Natural killer cell (primary cell): ENCODE results near the gene ELAVL1. TPM values are rescaled to one million over a fixed set of nuclear protein-coding genes. Genes with fewer than 3 reads are reported as not detected.

Experiments used
- ATAC-seq, 3 donors: fragments of 150-1000 bp in 2 of 3; fragments of 200-7000 bp in 1 of 3; cut with Tn5 transposase; 1 replicate in 1 of 3; 2 replicates in 2 of 3; pipeline ENCODE4 v1.10.0; 2021; ENCODE audit warnings: mild to moderate bottlenecking in 2 of 3, moderate library complexity in 2 of 3
- DNase-seq, 2 donors: peaks; one replicate each; pipeline versions ENCODE4 v3.0.0 to v3.0.0-alpha.2; 2013 to 2021; ENCODE audit warnings: mixed read lengths in 1 of 2
- H3K27ac ChIP-seq: one replicate; pipeline ENCODE4 v1.5.1; 2013; ENCODE audit warnings: mild to moderate bottlenecking, low read length
- H3K27me3 ChIP-seq: one replicate; pipeline ENCODE4 v1.6.1; 2013; ENCODE audit warnings: low read length; ENCODE audit not compliant: control insufficient read depth, insufficient read depth
- H3K36me3 ChIP-seq: one replicate; pipeline ENCODE4 v1.6.1; 2013; ENCODE audit warnings: low read length; ENCODE audit not compliant: control insufficient read depth, insufficient read depth
- H3K4me1 ChIP-seq: one replicate; pipeline ENCODE4 v1.6.1; 2013; ENCODE audit warnings: low read length; ENCODE audit not compliant: control insufficient read depth, insufficient read depth
- H3K4me3 ChIP-seq: one replicate; pipeline ENCODE4 v1.5.1; 2013; ENCODE audit warnings: low read length
- H3K9me3 ChIP-seq: one replicate; pipeline ENCODE4 v1.6.1; 2013; ENCODE audit warnings: low read length; ENCODE audit not compliant: control insufficient read depth, insufficient read depth
- H3K27ac Mint-ChIP-seq, 2 donors: one replicate each; pipeline ENCODE4 v1.8.0; 2022; ENCODE audit warnings: mild to moderate bottlenecking in 2 of 2, mixed read lengths in 2 of 2, moderate library complexity in 1 of 2
- H3K27me3 Mint-ChIP-seq, 2 donors: one replicate each; pipeline ENCODE4 v1.8.0; 2022; ENCODE audit warnings: low read depth in 2 of 2, mixed read lengths in 2 of 2
- H3K36me3 Mint-ChIP-seq: one replicate; pipeline ENCODE4 v1.8.0; 2022; ENCODE audit warnings: mixed read lengths
- H3K4me1 Mint-ChIP-seq, 2 donors: one replicate each; pipeline ENCODE4 v1.8.0; 2022; ENCODE audit warnings: mixed read lengths in 2 of 2
- H3K4me3 Mint-ChIP-seq: one replicate; pipeline ENCODE4 v1.8.0; 2022; ENCODE audit warnings: mild to moderate bottlenecking, moderate library complexity, mixed read lengths
- H3K9me3 Mint-ChIP-seq, 2 donors: one replicate each; pipeline ENCODE4 v1.8.0; 2022; ENCODE audit warnings: mixed read lengths in 2 of 2
- WGBS: methylation state at CpG from one replicate; pipeline ENCODE4 v1.1.7; 2013; ENCODE audit warnings: missing lambda C conversion rate; ENCODE audit not compliant: insufficient coverage; 5-methylcytosine and 5-hydroxymethylcytosine counted together
- intact Hi-C: fragments of 100-400 bp; cut with micrococcal nuclease; formaldehyde crosslinking; loops from one replicate; pipeline ENCODE4 v1.14.2; 2022
- total RNA-seq, 4 donors: library from RNA; stranded (reverse); fragments of 120-200 nt in 1 of 4; gene quantifications; one replicate each; pipeline versions ENCODE4 v1.2.3 to v1.2.4, GENCODE V29; 2013 to 2022
- TF ChIP-seq, protein P1 (sequence below): fragments of 200-600 bp; IDR thresholded peaks from one replicate; pipeline ENCODE4 v1.8.0; 2022; ENCODE audit warnings: antibody characterized with exemption

The ELAVL1 gene
- total RNA-seq, 3 donors from 2014 or later (not counting 1 experiment from before 2014, with no cell fraction given), result 36.9 to 43.9 (median 43.8) TPM

GRCh38 chr19:7969555-7969939 lies 35.9 kb downstream of the ELAVL1 start:
- WGBS, result 95% methylated on average over 11 of the region's 11 CpGs
- no peak overlapping the region for H3K27ac Mint-ChIP-seq
- Histone ChIP-seq H3K27me3 (no peaks in the 10 kb centered on the region), H3K36me3 (peaks cover 50% of the 10 kb centered on the region), H3K4me1 (no peaks in the 10 kb centered on the region), H3K4me3 (no peak overlapping the region), H3K27ac (no peak overlapping the region), H3K9me3 (no peaks in the 10 kb centered on the region)
- no peaks in the 10 kb centered on the region for H3K9me3 Mint-ChIP-seq
- no peaks in the 10 kb centered on the region for H3K27me3 Mint-ChIP-seq
- intact Hi-C loops, result no loop called here
- no peaks in the 10 kb centered on the region for H3K36me3 Mint-ChIP-seq
- H3K4me3 Mint-ChIP-seq, result no peak overlapping the region
- ATAC-seq, result no peak
- peaks cover 0 to 9% of the 10 kb centered on the region in 2 donors for H3K4me1 Mint-ChIP-seq
- TF ChIP-seq, protein P1, sequence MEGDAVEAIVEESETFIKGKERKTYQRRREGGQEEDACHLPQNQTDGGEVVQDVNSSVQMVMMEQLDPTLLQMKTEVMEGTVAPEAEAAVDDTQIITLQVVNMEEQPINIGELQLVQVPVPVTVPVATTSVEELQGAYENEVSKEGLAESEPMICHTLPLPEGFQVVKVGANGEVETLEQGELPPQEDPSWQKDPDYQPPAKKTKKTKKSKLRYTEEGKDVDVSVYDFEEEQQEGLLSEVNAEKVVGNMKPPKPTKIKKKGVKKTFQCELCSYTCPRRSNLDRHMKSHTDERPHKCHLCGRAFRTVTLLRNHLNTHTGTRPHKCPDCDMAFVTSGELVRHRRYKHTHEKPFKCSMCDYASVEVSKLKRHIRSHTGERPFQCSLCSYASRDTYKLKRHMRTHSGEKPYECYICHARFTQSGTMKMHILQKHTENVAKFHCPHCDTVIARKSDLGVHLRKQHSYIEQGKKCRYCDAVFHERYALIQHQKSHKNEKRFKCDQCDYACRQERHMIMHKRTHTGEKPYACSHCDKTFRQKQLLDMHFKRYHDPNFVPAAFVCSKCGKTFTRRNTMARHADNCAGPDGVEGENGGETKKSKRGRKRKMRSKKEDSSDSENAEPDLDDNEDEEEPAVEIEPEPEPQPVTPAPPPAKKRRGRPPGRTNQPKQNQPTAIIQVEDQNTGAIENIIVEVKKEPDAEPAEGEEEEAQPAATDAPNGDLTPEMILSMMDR, result no peak
- no peak for DNase-seq

GRCh38 chr19:7968796-7969554 lies 36.5 kb downstream of the ELAVL1 start:
- H3K36me3 ChIP-seq, result peaks cover 46% of the 10 kb centered on the region
- Mint-ChIP-seq H3K4me3 (no peak overlapping the region), H3K36me3 (no peaks in the 10 kb centered on the region), H3K27me3 (no peaks in the 10 kb centered on the region), H3K9me3 (no peaks in the 10 kb centered on the region), H3K27ac (peak overlapping the region in 1 of 2 donors; percentile 65), H3K4me1 (peaks cover 0 to 9% of the 10 kb centered on the region in 2 donors)
- ATAC-seq (no peak), DNase-seq (no peak)
- no peak overlapping the region for H3K27ac ChIP-seq
- 96% methylated on average over 20 of the region's 20 CpGs for WGBS
- TF ChIP-seq, protein P1, result no peak
- no peaks in the 10 kb centered on the region for H3K27me3 ChIP-seq
- intact Hi-C loops, result no loop called here
- no peak overlapping the region for H3K4me3 ChIP-seq
- no peaks in the 10 kb centered on the region for H3K4me1 ChIP-seq
- no peaks in the 10 kb centered on the region for H3K9me3 ChIP-seq

DNA sequence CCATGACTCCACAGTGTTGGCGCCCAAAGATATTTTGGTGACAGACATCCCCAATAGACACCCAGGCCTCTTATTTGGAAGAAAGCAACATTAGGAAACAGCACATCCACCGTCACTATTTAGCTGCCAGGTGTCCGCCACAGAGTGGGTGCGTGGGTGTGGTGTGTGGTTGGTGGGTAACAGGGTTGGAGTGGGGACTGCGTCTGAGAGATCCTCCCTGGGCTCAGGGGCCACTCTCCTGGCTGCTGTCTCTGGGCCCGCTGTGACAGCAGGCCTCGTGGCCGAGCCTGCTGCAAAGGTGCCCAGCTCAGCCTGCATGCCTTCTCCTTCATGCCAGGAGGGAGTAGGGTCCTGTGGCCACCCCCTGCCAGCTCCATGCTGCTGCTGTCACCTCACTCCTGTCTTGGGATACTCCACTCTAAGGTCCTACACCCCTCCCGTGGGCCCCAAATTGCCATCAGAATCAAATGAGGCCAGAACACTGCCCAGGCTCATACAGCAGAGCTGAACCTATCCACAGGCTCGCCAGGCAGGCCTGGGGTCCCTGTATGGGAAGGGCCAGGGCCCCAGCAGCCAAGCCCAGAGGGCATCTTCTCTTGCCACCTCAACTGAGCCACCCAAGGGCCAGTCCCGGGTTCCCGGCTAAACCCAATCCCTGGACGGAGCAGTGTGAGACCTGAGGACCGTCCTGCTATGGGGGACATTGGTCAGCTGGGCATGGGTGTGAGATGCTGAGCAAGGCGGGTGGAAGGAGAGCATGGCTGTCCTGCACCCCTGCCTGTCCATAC lies 37.2 kb downstream of the ELAVL1 start:
- H3K27me3 Mint-ChIP-seq, result no peaks in the 10 kb centered on the region
- TF ChIP-seq, protein P1, result no peak
- Histone ChIP-seq H3K4me3 (no peak overlapping the region), H3K36me3 (peaks cover 44% of the 10 kb centered on the region), H3K4me1 (no peaks in the 10 kb centered on the region), H3K9me3 (no peaks in the 10 kb centered on the region), H3K27me3 (no peaks in the 10 kb centered on the region), H3K27ac (no peak overlapping the region)
- no peaks in the 10 kb centered on the region for H3K9me3 Mint-ChIP-seq
- peak overlapping the region; percentile 14 to 65 for H3K27ac Mint-ChIP-seq
- ATAC-seq (peak in 1 of 3 donors; percentile 53), DNase-seq (no peak)
- no peaks in the 10 kb centered on the region for H3K36me3 Mint-ChIP-seq
- intact Hi-C loops, result no loop called here
- no peak overlapping the region for H3K4me3 Mint-ChIP-seq
- peaks cover 0 to 9% of the 10 kb centered on the region in 2 donors for H3K4me1 Mint-ChIP-seq
- WGBS, result 84% methylated on average over 14 of the region's 15 CpGs
